GM21381 (cell line): Measurements from ENCODE around the gene FGF10.

Experiments used
- ATAC-seq: cut with Tn5 transposase; IDR thresholded peaks from one replicate; pipeline ENCODE4 v1.9.1; 2021; ENCODE audit warnings: mild to moderate bottlenecking, moderate library complexity; ENCODE audit not compliant: unreplicated experiment

Gene FGF10

DNA sequence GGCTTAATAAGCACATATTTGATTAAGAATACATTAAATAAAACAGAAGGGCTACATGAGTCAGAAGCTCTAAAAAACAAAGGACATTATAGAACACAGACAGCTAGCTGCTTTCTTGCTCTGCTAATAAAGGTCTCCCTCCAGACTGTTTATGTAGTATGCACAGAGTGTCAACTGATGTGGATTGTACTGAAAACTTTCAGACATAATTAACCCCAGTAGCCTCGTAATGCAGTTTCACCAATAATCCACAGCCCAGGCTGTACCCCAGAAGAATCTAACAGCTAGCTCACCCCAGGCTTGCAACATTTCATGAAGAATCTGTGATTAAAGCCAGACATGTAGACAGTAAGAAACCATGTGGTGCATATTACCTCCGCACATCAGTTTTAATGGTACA lies 30.8 kb downstream of the FGF10 start:
- ATAC-seq = no peak

DNA sequence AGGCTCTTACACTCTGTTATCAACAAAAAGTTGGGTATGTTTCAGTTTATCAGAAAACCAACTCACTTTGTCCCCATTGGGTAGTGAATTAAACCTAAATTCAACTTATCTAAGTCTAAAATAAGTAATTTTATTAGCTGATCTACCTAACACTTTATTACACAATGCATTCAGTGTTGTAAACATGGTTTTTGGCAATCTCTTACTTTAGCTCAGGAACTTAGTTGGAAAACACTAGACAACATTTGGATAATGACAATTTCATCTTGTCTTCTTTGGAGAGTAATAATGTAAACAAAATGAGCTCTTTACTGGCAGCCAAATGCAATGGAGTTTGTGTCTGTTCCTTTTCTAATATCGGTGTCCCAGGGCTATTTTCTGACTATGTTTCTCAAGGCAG lies 33.0 kb downstream of the FGF10 start:
- no peak for ATAC-seq

DNA sequence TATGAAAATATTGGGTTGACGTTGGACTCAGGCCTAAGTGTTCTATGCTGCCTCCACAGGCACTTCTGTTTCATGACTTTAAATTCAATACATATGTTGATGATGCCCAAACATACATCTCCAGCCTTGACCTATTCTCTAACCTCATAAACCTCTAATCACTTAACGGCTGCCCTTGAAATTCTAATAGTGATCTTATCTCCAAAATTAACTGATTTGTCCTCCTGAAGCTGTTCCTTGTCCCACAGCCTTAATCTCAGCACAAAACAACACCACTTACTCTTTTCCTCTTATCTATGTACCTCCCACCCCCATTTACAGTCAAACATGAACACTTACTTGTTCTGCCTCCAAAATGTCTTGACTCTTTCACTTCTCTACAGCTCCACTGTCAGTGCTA lies 43.3 kb downstream of the FGF10 start:
- ATAC-seq = no peak

DNA sequence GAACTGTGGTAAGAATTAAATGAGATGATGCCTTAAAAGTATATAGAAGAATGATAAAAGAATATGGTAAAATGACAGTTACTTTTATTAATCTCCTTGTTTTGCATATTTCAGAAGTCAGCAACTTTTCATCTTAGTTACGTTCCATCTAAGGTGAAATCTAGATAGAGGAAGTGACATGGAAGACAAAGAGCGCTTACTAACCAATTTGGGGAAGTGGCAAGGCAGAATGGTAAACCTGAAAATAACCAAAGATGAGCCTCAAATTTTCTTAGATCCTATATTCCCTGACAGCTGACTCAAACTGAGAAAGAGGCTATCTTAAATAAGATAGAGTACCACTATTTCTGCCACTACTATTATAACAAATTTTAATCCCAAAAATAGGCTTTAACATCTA lies 52.5 kb downstream of the FGF10 start:
- no peak for ATAC-seq

DNA sequence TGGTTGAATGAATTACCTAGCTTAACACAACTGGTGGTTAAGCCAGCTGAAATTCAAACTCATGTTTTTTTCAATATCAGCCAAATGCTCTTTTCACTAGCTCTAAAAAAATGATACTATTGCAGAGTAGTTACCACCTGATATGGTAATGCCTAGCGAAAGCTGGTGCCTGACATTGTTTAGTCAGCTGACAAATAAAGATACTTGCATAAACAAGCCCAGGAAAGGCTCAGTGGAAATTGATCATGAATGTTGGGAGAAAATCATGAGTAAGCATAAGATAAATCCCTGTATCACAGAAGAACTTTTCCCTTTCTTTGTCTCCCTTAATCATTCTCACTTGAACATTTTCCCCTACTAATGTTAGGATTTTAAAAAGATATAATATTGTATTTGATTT lies 54.6 kb downstream of the FGF10 start:
- ATAC-seq = no peak

DNA sequence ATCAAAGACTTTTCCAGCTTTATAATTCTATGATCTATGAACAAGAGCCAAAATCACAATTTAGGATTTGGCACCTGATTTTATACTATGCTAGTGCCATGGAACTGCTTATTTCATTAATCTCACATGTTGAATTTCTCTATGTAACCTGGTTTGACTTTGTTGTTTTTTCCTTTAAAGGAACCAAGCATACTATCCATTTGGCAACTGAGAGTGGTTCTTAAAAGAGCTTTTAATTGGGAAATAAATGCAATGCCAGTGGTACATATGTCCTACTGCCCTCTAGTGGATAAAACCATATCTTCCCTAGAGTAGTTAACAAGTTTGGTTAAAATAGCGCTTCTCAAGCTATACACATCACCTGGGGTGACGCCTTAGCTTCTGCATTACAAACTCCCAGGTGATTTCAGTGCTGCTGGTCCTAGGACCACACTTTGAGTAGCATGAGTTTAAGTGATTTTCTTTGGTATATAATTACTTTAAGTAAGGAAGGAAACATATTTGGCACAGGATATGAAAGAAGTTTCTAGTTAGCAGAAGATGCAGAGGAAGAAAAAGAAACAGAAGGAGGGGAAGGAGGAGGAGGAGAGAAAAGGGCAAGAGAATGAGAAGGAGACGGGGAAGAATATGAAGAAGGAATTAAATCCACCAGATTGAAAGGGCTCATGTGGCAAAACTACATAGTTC lies 56.8 kb downstream of the FGF10 start:
- peak; percentile 71 for ATAC-seq

DNA sequence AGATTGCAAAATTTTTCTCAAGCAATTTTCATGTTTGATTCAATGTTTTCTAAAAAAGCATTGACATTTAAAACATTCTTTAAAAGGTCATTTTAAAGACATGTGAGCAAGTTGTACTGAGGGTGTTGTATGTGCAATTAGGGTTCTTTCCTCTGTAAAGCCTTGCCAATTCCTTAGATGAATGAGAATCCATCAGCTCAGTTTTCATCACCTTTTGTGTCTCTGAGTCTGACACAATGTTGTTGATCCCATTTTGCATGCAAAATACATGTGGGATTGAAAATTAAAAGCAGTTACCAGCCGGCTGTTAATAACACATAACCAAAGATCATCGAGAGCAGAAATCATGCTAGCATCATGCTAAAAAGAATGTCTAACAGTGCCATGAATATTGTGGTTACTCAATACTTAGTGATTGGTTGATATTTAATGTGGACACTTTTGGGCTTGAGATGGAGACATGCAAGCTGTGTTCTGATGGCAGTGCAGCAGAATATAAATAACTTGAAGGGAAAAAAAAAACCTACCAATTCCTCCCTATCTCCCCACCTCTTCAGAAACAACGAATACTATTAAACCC lies 57.7 kb downstream of the FGF10 start:
- no peak for ATAC-seq

DNA sequence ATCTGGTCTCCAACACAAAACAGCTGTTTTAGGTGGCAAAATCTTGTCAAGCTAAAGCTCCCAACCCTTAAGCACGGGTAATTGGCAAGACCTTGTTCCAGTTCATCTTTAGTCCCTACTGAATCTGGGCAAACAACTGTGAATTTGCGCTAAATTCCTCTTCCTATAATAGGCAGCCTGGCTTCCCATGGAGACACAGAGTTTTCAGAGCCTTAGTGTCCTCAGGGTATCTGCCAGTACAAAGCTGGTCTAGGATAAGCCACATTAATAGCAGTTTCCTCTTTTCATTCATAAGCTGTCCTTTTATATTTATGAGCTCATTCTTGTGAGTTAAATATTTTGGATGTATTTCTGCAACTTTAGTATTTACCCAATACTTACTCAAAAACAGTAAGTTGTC lies 59.5 kb downstream of the FGF10 start:
- no peak for ATAC-seq

DNA sequence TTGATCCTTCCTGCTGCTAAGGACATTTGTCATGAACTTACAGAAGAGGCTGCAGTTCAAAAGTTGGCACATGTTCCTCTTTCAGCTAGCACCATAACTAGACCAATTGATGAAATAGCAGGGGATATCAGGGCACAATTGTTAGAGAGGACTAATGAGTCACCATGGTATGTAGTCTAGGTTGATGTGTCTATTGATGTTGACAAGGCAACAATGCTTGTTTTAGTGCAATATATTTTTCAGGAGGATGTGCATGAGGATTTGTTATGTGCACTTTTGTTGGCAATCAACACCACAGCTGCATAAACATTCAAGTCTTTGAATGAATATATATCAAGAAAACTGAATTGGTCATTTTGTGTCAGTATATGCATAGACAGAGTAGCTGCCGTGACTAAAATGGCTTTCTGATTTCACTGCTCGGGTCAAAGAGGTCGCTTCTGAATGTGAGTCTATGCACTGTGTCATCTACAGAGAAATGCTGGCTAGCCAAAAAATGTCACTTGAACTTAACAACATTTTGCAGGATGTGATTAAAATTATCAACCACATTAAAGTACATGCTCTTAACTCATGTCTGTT lies 68.0 kb downstream of the FGF10 start:
- ATAC-seq = no peak

DNA sequence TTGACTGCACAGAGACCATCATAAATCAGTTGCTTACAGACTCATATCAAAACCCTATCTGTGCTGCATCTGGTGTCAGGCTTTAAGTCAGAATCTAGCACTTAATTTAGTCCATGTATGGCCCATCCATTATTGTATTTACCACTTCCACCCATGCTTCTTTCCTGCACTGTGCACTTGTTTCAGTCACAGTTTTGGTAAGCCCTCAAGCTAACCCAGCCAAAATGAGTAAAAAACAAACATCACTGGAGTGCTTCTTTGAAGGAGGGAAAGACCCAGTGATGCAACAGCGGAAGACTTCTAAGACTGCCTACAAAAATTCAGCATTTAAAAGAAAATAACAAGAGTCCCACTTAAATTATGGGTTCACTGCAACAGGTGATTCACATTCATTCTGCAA lies 69.0 kb downstream of the FGF10 start:
- ATAC-seq = no peak

DNA sequence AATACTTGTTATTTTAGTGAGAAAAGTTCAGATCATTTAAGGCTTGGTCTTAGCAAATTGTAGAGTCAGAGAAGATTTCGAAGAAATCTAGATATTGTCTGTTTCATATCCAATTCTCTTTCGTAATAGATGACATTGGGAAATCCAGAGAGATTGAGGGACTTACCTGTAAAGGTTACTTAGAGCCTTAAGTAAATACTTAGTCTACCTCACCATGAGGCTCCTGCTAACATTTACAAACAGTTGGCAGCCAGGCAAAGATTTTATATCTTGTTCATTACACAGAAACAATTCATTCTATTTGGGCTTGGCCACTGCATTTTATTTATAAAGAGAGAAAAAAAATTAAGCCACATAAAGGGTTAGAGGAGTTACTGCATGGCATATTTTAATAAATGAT lies 70.3 kb downstream of the FGF10 start:
- ATAC-seq = no peak

DNA sequence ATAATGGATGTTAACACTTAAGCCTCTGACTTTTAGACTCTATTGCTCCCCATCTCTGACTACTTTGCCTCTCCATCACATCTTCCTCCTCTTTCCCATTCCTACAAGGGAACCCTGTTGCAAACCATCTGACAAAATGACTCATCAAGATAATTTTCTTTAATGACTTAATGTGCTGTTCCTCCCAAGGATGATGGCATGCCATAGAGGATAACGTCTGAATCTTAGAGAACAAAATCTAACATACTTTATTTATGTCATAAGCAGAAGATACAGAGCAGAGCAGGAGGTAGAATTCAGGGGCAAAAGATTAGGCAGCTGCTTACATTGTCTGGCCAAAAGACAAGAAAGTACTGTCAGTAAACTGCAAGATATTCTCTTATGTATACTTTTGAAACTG lies 76.8 kb downstream of the FGF10 start:
- ATAC-seq = no peak

DNA sequence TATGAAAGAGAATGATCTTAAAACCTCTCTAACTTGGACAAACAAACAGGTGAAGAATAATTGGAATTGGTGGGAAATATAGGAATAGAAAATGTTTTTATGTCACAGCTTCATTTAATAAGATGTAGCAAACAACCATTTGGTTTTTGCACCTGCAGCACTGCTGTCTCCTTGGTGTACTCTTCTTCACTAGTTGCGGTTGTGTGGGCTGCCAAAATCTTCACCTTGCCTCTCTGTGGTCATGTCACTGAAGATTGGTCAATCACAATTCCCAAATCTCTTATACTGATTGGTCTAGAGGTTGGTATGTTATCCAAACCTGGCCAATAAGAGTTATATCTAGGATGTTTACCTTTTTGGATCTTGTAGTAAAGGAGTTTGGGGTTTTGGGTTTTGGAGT lies 88.7 kb downstream of the FGF10 start:
- no peak for ATAC-seq

DNA sequence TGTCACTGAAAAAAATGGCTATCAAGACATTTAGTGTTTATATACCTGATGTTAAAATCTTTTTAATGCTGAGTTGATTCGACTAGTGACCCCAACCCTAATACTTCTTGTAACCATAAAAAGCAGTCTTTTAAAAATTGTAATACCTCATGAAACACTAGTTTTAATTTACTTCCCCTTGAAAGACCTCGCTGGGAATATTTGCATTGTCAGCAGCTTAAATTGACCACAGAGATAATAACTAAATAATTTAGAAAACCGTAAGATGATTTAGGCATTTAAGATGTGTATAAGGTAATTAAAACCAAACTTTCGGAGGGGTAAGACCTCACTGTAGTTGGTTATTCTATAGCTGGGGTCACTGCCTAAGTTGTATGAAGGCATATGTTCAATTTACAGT lies 89.8 kb downstream of the FGF10 start:
- ATAC-seq = no peak

DNA sequence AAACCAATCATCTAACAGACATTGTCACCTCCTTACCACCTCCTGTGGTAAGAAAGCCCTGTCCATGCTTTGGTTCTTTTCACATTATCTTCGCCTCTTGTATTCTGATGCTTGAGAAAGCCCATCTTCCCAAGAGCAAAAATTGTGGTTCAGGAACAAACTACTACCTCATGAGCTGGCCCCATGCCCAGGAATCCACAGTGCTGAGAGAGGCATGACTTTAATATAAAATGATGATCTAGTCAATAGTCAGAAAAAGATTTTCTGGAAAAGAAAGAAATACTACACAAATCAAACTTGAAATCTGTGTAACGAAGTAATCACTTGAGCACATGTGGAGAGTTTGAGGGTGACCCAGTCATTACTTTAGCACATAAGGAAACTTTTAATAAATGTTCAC lies 94.7 kb downstream of the FGF10 start:
- no peak for ATAC-seq

DNA sequence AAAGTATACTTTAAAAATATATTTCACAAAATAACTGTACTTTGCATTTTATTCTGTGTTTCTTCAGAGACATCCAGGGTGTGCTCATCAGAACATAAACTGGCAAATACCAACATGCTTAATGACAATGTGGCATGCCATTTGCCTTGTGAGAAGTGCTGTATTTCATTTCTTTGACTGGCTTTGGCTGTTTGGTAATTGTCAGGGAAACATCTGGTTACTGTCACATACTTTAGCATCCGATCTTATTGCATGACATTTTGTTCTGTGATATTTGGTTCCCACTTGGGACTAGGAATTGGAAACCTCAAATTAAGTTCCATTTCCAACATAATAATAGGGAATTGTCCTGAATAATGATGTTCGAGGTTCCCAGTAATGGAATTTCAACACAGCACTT lies 96.5 kb downstream of the FGF10 start:
- ATAC-seq = no peak

DNA sequence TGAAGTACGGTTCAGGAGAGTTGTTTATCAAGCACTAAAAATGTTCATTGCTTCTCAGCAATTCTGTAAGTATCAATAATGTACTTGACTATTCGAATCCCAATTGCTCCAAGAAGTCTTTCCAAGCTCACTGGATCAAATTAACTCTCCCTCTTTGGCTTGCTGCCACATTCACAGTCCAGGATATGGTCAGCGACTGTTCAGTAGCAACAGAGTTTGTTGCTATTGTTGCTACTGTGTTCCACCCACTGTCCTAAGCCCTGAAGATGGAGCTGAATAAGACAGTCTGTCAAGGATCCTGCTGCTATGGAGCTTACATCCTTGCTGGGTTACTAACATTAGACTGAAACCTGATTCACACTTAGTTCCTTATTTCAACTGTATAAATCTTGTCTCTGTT lies 110.8 kb downstream of the FGF10 start:
- no peak for ATAC-seq

DNA sequence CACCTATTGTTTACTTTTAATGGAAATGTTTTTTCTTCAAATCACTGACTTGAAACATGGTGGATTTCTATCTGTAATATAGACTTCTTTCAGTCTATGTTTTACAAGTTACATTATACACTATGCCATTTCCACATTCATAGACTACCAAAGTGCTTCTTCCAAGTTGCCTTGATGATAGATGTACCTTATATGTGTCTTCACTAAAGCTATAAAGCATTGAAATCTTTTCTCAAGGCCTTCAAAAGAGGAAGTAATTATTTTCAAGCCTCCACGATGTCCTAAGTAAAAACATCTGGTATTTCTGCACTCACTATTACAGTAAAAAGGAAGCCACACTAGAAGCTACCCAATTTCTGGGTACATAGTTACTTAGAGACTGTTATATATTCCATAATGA lies 113.3 kb downstream of the FGF10 start:
- no peak for ATAC-seq

DNA sequence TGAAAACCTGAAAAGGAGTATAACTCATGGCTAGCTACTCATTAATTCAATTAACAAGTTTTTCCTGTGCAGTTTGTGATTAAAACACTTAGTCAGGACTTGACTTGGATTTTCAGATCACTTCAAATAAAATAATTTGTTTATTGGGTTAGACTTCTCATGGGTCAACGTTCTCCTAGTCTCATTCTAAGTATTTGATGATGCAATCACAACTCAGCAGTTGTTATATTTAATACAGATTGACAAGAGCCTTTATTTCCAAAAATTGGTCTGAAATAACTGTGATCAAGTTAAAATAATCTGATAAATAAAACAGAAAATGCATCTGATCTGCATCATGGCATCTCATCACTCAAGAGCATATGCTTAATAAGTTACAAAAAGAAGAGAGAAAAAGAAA lies 113.9 kb downstream of the FGF10 start:
- no peak for ATAC-seq

DNA sequence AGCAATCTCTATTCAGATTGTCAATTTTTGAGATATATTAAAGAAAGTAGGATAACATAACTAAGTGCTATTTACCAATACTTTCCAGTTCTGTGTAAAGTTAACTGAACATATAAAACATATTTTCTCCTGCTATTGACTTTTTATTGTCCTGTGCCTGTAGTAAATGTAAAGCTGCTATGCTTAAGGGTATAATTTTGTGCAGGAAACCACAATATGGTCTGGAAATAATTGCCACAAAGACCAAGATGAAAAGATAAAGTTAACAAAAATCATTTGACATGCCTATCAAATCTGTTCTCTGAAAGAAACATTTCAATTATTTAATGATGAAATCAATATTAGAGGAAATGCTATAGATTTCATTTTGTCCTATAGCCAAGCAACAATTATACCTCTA lies 121.3 kb downstream of the FGF10 start:
- ATAC-seq = no peak

DNA sequence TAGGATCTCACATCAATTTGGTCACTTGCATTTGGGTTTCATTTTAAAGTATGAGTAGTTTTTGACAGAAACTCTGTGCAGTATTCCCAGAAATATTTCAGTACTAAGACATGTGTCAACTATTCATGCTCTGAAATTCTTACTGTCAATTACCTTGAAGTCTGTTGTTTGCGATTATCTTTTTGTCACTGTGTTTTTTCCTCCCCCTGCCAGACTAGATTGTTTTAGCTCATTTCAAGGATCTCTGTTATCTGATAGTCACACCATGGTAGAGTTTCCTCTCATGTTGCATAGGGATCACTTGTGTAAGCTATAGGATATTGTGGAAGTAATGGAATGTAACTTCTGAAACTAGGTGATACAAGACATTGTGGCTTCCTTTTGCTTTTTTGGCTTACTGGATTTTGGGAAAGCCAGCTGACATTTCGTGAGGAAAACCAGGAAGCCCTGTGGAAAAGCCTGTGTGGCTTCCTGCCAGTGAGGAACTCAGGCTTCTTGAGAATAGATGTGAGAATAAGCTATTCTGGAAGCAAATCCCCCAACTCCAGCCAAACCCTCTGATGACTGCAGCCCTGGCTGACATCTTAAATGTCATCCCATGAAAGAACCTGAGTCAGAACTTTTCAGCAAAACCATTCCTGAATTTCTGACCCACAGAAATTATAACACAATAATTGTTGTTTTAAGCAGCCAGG lies 122.2 kb downstream of the FGF10 start:
- ATAC-seq = no peak

DNA sequence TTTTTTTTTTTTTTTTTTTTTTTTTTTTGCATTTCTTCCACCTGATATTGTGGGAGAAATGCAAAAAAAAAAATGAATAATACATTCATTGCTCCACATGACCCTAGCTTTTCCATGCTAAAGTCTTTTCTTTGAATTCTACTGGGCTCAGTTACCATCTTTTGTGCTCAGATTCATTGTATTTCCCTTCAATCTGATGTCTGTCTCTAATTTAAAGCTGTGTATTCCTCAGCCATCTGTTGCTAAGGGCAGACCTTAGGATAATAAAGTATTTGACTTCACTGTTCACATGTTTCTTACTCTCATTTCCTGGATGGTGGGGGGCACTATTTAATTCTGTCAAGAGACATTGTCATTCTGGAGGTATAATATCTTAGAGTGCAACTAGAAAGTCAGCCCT lies 123.5 kb downstream of the FGF10 start:
- ATAC-seq = no peak
